K562 (cell line): ENCODE results near the gene LRPAP1. TPM values are rescaled to one million over a fixed set of nuclear protein-coding genes. Genes with fewer than 3 reads are reported as not detected.

Experiments used
- ATAC-seq: fragments of 200-7000 bp; cut with Tn5 transposase; 3 replicates; pipeline ENCODE4 v1.9.1; 2020; ENCODE audit warnings: moderate library complexity
- BruUV-seq: library from RNA; stranded (reverse); fragments of 400-500 nt; replicated peaks from 2 replicates; lab custom pipeline; 2021; lab: Mats Ljungman, UMichigan
- CTCF ChIA-PET: fragments of 300-600 bp; formaldehyde crosslinking; extraction: SDS; loops from one replicate; lab custom pipeline; 2021; ENCODE audit warnings: low intra/inter-chr PET ratio; lab: Yijun Ruan, JAX
- POLR2A ChIA-PET: fragments of 300-600, 350-650 bp; sonication (Branson Sonifier 250); formaldehyde crosslinking; extraction: SDS; loops from one replicate; lab custom pipeline; 2021; ENCODE audit warnings: antibody characterized with exemption, inconsistent platforms; lab: Yijun Ruan, JAX
- DNase-seq, 4 experiments: peaks; one replicate each; pipeline versions ENCODE4 v3.0.0 to v3.0.0-alpha.2; 2011 to 2018; ENCODE audit warnings: low spot score in 3 of 4, mixed read lengths in 3 of 4; ENCODE audit errors: extremely low read depth in 1 of 4
- FAIRE-seq: peaks from 2 replicates; lab custom pipeline; 2011; peaks lifted over from hg19 to GRCh38; lab: Jason Lieb, UNC
- H2AFZ ChIP-seq: 2 replicates; pipeline ENCODE4 v1.6.0; 2011; ENCODE audit warnings: low read depth, low read length, control low read depth, inconsistent platforms
- H3K27ac ChIP-seq: fragments of 200-600 bp; 3 replicates; pipeline ENCODE4 v1.8.0; 2011; ENCODE audit warnings: low read depth, mild to moderate bottlenecking, control low read depth, inconsistent platforms, low read length, moderate library complexity, mixed read lengths; ENCODE audit errors: extremely low read depth
- H3K27me3 ChIP-seq, 2 experiments: fragments of 300-600 bp in 1 of 2; 2 replicates in 1 of 2; 3 replicates in 1 of 2; pipeline versions ENCODE4 v1.6.0 to v1.8.0; 2011; ENCODE audit warnings: inconsistent platforms in 2 of 2, low read length in 2 of 2, mild to moderate bottlenecking in 1 of 2, mixed read lengths in 1 of 2, moderate library complexity in 1 of 2; ENCODE audit not compliant: control insufficient read depth in 2 of 2, insufficient read depth in 2 of 2
- H3K36me3 ChIP-seq: fragments of 300-600 bp; 3 replicates; pipeline ENCODE4 v1.8.0; 2011; ENCODE audit warnings: mild to moderate bottlenecking, low read length, inconsistent platforms; ENCODE audit not compliant: control insufficient read depth, insufficient read depth
- H3K4me1 ChIP-seq, 2 experiments: fragments of 200-600 bp in 1 of 2; replicated peaks in 1 of 2; 2 replicates in 1 of 2; 3 replicates in 1 of 2; pipeline versions ENCODE4 v1.5.1 to v1.8.0; 2011; ENCODE audit warnings: inconsistent platforms in 2 of 2, low read length in 2 of 2, mild to moderate bottlenecking in 1 of 2, mixed read lengths in 1 of 2, moderate library complexity in 1 of 2; ENCODE audit not compliant: control insufficient read depth in 2 of 2, insufficient read depth in 2 of 2
- H3K4me2 ChIP-seq: 2 replicates; pipeline ENCODE4 v1.6.1; 2011; ENCODE audit warnings: low read length, control low read depth, inconsistent platforms, mixed read lengths; ENCODE audit not compliant: insufficient read depth
- H3K4me3 ChIP-seq: fragments of 200-600 bp; sonication (generic), shearing (Covaris generic); 2 replicates; pipeline ENCODE4 v1.5.1; 2016; ENCODE audit warnings: control low read depth, inconsistent platforms
- H3K79me2 ChIP-seq: fragments of 200-600 bp; 3 replicates; pipeline ENCODE4 v1.8.0; 2011; ENCODE audit warnings: low read length, inconsistent platforms; ENCODE audit not compliant: control insufficient read depth, insufficient read depth
- H3K9ac ChIP-seq, 2 experiments: 2 replicates each; pipeline versions ENCODE4 v1.6.0 to v1.6.1; 2011; ENCODE audit warnings: low read depth in 2 of 2, low read length in 2 of 2, control low read depth in 1 of 2, inconsistent platforms in 1 of 2, mild to moderate bottlenecking in 1 of 2, mixed read lengths in 1 of 2; ENCODE audit not compliant: insufficient read depth in 1 of 2
- H3K9me1 ChIP-seq: one replicate; pipeline ENCODE4 v1.6.0; 2011; ENCODE audit warnings: inconsistent platforms, mild to moderate bottlenecking, low read length, moderate library complexity; ENCODE audit not compliant: control insufficient read depth, insufficient read depth
- H3K9me3 ChIP-seq: replicated peaks from 2 replicates; pipeline ENCODE4 v1.5.1; 2011; ENCODE audit warnings: low read depth, low read length, inconsistent platforms; ENCODE audit not compliant: control insufficient read depth, insufficient read depth
- H4K20me1 ChIP-seq: replicated peaks from 2 replicates; pipeline ENCODE4 v1.6.1; 2011; ENCODE audit warnings: low read length, inconsistent platforms, mixed read lengths; ENCODE audit not compliant: control insufficient read depth, insufficient read depth
- CEBPG ChIP-seq, 3 experiments: fragments of 200-800 bp in 1 of 3; sonication (Bioruptor generic) in 1 of 3; sonication (generic) in 1 of 3; formaldehyde crosslinking in 1 of 3; IDR thresholded peaks in 2 of 3; conservative IDR thresholded peaks in 1 of 3; 2 replicates each; pipeline versions ENCODE4 v1.6.1 to v1.8.0; 2016 to 2022; ENCODE audit warnings: missing compliant biosample characterization in 2 of 3, missing genetic modification characterization in 2 of 3, mild to moderate bottlenecking in 1 of 3, missing genetic modification reagents in 1 of 3
- IRF2 ChIP-seq: sonication (generic); formaldehyde crosslinking; IDR thresholded peaks from 2 replicates; pipeline ENCODE4 v1.8.1; 2022; ENCODE audit warnings: mild to moderate bottlenecking, missing genetic modification reagents
- ZBTB43 ChIP-seq: sonication (generic); formaldehyde crosslinking; IDR thresholded peaks from 2 replicates; pipeline ENCODE4 v1.8.0; 2023; ENCODE audit warnings: mild to moderate bottlenecking, missing genetic modification reagents
- ZNF224 ChIP-seq: sonication (generic); formaldehyde crosslinking; IDR thresholded peaks from 2 replicates; pipeline ENCODE4 v1.8.0; 2022; ENCODE audit warnings: mild to moderate bottlenecking, missing genetic modification reagents
- ZNF507 ChIP-seq: conservative IDR thresholded peaks from 2 replicates; pipeline ENCODE4 v1.6.1; 2017; ENCODE audit warnings: missing genetic modification characterization, missing compliant biosample characterization
- WGBS: fragments of 100-300 bp; shearing (Covaris generic); methylation state at CpG from one replicate; pipeline ENCODE4 v1.1.6; 2016; ENCODE audit warnings: low coverage, mixed read lengths; ENCODE audit not compliant: insufficient coverage; ENCODE audit errors: missing lambda C conversion rate; 5-methylcytosine and 5-hydroxymethylcytosine counted together
- in situ Hi-C: fragments of 300-500 bp; cut with MboI; formaldehyde crosslinking; loops from 4 replicates; pipeline ENCODE4 v1.15.0; 2018; ENCODE audit warnings: inconsistent platforms, mixed read lengths
- intact Hi-C: fragments of 100-400 bp; cut with micrococcal nuclease; formaldehyde crosslinking; loops from 2 replicates; pipeline ENCODE4 v1.14.2; 2022
- polyA plus RNA-seq, 8 experiments: library from polyadenylated mRNA; depleted of rRNA in 4 of 8; stranded (reverse) in 5 of 8; unstranded in 3 of 8; fragments of >200 nt; fragmentation: Nextera tagmentation in 2 of 8; fragmentation: Illumina TruSeq in 1 of 8; extraction: Ambion mirVana in 2 of 8; extraction: Trizol in 1 of 8; gene quantifications; 2 replicates each; pipeline versions ENCODE4 v1.2.1 to v1.2.3, GENCODE V29; 2011 to 2014; ENCODE audit warnings: inconsistent platforms in 1 of 8, missing spikeins in 1 of 8
- total RNA-seq, 7 experiments: library from RNA; depleted of rRNA in 6 of 7; stranded (reverse); fragments of >200 nt in 6 of 7; fragmentation: Illumina TruSeq in 2 of 7; extraction: Trizol in 2 of 7; gene quantifications; 2 replicates each; pipeline versions ENCODE4 v1.2.1 to v1.2.3, GENCODE V29; 2011 to 2021; ENCODE audit warnings: low replicate concordance in 1 of 7

Gene LRPAP1
- total and polyA plus RNA-seq, 9 of the 15 experiments (the other 6 are each of a cell fraction or from before 2014, with no cell fraction given) = 1.1 to 75.5 (median 41.8) TPM

- POLR2A ChIA-PET = no interaction called here
- peaks cover 2 to 31% of the 10 kb centered on the region in 2 experiments; a peak in 4 of 5 replicates for H3K27me3 ChIP-seq
- no peaks in the 10 kb centered on the region for H3K79me2 ChIP-seq
- TF ChIP-seq ZBTB43 (CRISPR knock-in tag) = no peak
- TF ChIP-seq CEBPG (CRISPR knock-in tag; IDR thresholded peaks at IDR 0.05) = no peak
- TF ChIP-seq CEBPG (tag; conservative IDR thresholded peaks at IDR 0.05 in 1 of 2, IDR thresholded peaks at IDR 0.05 in 1 of 2) = no peak
- TF ChIP-seq, all 486 proteins: peak for 0
- no peaks in the 10 kb centered on the region for H3K9me1 ChIP-seq
- WGBS = 1% methylated on average over 12 of the region's 12 CpGs
- CTCF ChIA-PET = no interaction called here
- no peaks in the 10 kb centered on the region for H3K9me3 ChIP-seq
- no peak for FAIRE-seq
- DNase-seq = no peak
- no peak overlapping the region for H3K4me3 ChIP-seq
- H3K27ac ChIP-seq = no peak overlapping the region
- H2AFZ ChIP-seq = no peak overlapping the region
- no peaks in the 10 kb centered on the region; a peak in 1 of 5 replicates for H3K4me1 ChIP-seq
- no peaks in the 10 kb centered on the region for H3K36me3 ChIP-seq
- ATAC-seq = no peak
- BruUV-seq = no TSS peak
- in situ Hi-C loops (no loop called here), intact Hi-C loops (no loop called here)
- no peak overlapping the region for H3K4me2 ChIP-seq
- H3K9ac ChIP-seq = no peak overlapping the region
- no peaks in the 10 kb centered on the region for H4K20me1 ChIP-seq
Measured at GRCh38 chr4:3573131-3573530, 40.9 kb upstream of the LRPAP1 start.

- Histone ChIP-seq H2AFZ (no peak overlapping the region), H3K27ac (no peak overlapping the region), H3K36me3 (no peaks in the 10 kb centered on the region), H3K4me3 (no peak overlapping the region), H4K20me1 (no peaks in the 10 kb centered on the region), H3K9ac (no peak overlapping the region), H3K4me1 (no peaks in the 10 kb centered on the region; a peak in 1 of 5 replicates), H3K4me2 (no peak overlapping the region), H3K9me1 (no peaks in the 10 kb centered on the region), H3K9me3 (no peaks in the 10 kb centered on the region), H3K27me3 (peaks cover 2 to 31% of the 10 kb centered on the region in 2 experiments; a peak in 4 of 5 replicates), H3K79me2 (no peaks in the 10 kb centered on the region)
- no peak for ATAC-seq
- intact Hi-C loops (no loop called here), in situ Hi-C loops (no loop called here)
- BruUV-seq = no TSS peak
- DNase-seq = no peak
- POLR2A ChIA-PET = interaction anchor here (0.5 kb wide), 1 partner anchor 89 kb away, joined by 3 read pairs; no protein-coding TSS in a partner anchor
- CTCF ChIA-PET = no interaction called here
- no peak for FAIRE-seq
- under 1% methylated on average over 8 of the region's 13 CpGs for WGBS
- no peak for TF ChIP-seq ZNF507
- TF ChIP-seq IRF2 (CRISPR knock-in tag) = no peak
- no peak for TF ChIP-seq ZNF224
Measured at GRCh38 chr4:3572363-3572762, 40.1 kb upstream of the LRPAP1 start.
